WTC11 (cell line): ENCODE measurements around the gene TSHZ3.

ENCODE experiments used
- CTCF ChIP-seq: fragments of 200-600 bp; IDR thresholded peaks from 2 replicates; pipeline ENCODE4 v1.8.0; 2022; ENCODE audit warnings: antibody characterized with exemption
- SP1 ChIP-seq: sonication (generic); formaldehyde crosslinking; conservative IDR thresholded peaks from 2 replicates; pipeline ENCODE4 v1.8.1; 2022; ENCODE audit warnings: missing genetic modification reagents
- TEAD4 ChIP-seq: sonication (generic); formaldehyde crosslinking; IDR thresholded peaks from 2 replicates; pipeline ENCODE4 v1.8.0; 2022; ENCODE audit warnings: mild to moderate bottlenecking, missing genetic modification reagents

GRCh38 chr19:31350033-31350692, 927 bp upstream of the TSHZ3 start:
- no peak for TF ChIP-seq CTCF
- no peak for TF ChIP-seq SP1 (CRISPR knock-in tag)
- no peak for TF ChIP-seq TEAD4 (CRISPR knock-in tag)
